NCI-H2227 (cell line): ENCODE data around the gene ZPR1.
"Not testable (repeated sequence)": the region's sequence is repeated elsewhere in the genome, so short reads cannot be mapped to it uniquely, and the experiment has no call there.

Experiments
- DNase-seq: peaks from one replicate; lab custom pipeline; 2025; ENCODE audit not compliant: unreplicated experiment; lab: John Stamatoyannopoulos, UW

Gene ZPR1

GRCh38 chr11:116762132-116762531 lies 25.7 kb downstream of the ZPR1 start:
- no peak for DNase-seq

GRCh38 chr11:116756044-116756443 lies 31.8 kb downstream of the ZPR1 start:
- DNase-seq = not testable (repeated sequence)

GRCh38 chr11:116750070-116750718 lies 37.6 kb downstream of the ZPR1 start:
- no peak for DNase-seq

GRCh38 chr11:116742104-116742503 lies 45.7 kb downstream of the ZPR1 start:
- no peak for DNase-seq

- DNase-seq = no peak
Measured at GRCh38 chr11:116740741-116741140, 47.1 kb downstream of the ZPR1 start.

GRCh38 chr11:116738975-116739374 lies 48.8 kb downstream of the ZPR1 start:
- no peak for DNase-seq

GRCh38 chr11:116736763-116737162 lies 51.1 kb downstream of the ZPR1 start:
- no peak for DNase-seq

GRCh38 chr11:116733969-116734508 lies 53.8 kb downstream of the ZPR1 start:
- DNase-seq = no peak

- no peak for DNase-seq
Measured at GRCh38 chr11:116733043-116733755, 54.6 kb downstream of the ZPR1 start.

- DNase-seq = peak; percentile 62
Measured at GRCh38 chr11:116732271-116733042, 55.4 kb downstream of the ZPR1 start.

- no peak for DNase-seq
Measured at GRCh38 chr11:116731821-116732220, 56.0 kb downstream of the ZPR1 start.

GRCh38 chr11:116731097-116731761 lies 56.6 kb downstream of the ZPR1 start:
- DNase-seq = peak; percentile 75

GRCh38 chr11:116730601-116731000 lies 57.2 kb downstream of the ZPR1 start:
- DNase-seq = no peak

GRCh38 chr11:116730241-116730561 lies 57.6 kb downstream of the ZPR1 start:
- DNase-seq = no peak

- no peak for DNase-seq
Measured at GRCh38 chr11:116729501-116730240, 58.2 kb downstream of the ZPR1 start.

GRCh38 chr11:116727990-116728389 lies 59.8 kb downstream of the ZPR1 start:
- no peak for DNase-seq

- DNase-seq = no peak
Measured at GRCh38 chr11:116725434-116726221, 62.2 kb downstream of the ZPR1 start.

GRCh38 chr11:116724813-116725212 lies 63.0 kb downstream of the ZPR1 start:
- no peak for DNase-seq
